ENCODE measurements around the gene TIPARP. TPM values are rescaled to one million over a fixed set of nuclear protein-coding genes. Genes with fewer than 3 reads are reported as not detected.

Gene TIPARP
- total and polyA plus RNA-seq, 2 of the 13 experiments (the other 11 are each of a cell fraction or from before 2014, with no cell fraction given): 7.3 to 19.7 TPM

DNA sequence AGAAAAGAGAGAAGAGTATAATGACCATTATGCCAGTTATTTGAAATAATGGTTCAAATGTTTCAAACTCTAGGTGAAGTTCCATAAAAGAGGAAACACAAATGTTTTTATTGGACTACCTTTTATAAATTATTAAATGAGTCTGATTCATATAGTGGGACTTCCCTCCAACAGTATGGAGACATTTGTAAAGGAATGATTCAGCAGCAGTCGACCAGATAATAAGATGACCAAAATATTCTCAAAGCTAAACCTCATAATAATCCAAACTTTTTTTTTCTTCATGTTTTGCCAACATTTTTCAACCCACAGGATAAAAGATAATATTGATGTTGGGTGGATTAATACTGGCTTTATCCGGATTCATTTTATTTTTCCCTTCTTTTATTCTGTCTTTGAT lies 18.8 kb downstream of the TIPARP start:
- H2AFZ ChIP-seq (ENCODE audit: low read length): no peak overlapping the region
- H3K36me3 ChIP-seq (replicated peaks in 1 of 2; ENCODE audit: control insufficient read depth in 1 of 2, insufficient read depth in 2 of 2, low read length in 2 of 2): peaks cover 4 to 35% of the 10 kb centered on the region in 2 experiments; a peak in 4 of 5 replicates
- DNase-seq (ENCODE audit: low spot score): no peak
- ChIA-PET POLR2A (no interaction called here), CTCF (ENCODE audit: low intra/inter-chr PET ratio, low total read pairs) (no interaction called here)
- FAIRE-seq: no peak
- no peak for ATAC-seq
- no peak overlapping the region for H3K4me2 ChIP-seq (ENCODE audit: low read depth, low read length)
- no peaks in the 10 kb centered on the region for H3K9me3 ChIP-seq (ENCODE audit: low read length)
- in situ Hi-C loops (cut with HindIII; ENCODE audit: extremely low pct_ligation_motif_present, low pct_unique_long_range_greater_than_20kb) (no loop called here), intact Hi-C loops (cut with micrococcal nuclease; ENCODE audit: unreplicated experiment) (no loop called here)
- H3K4me1 ChIP-seq (ENCODE audit: insufficient read depth, low read length): peaks cover 24% of the 10 kb centered on the region
- no TSS peak for BruUV-seq (replicated peaks)
- H3K9ac ChIP-seq (ENCODE audit: insufficient read depth, low read depth, low read length): no peak overlapping the region
- WGBS (ENCODE audit: low lambda C conversion rate): 96% methylated on average over 2 of the region's 2 CpGs
- no peak overlapping the region for H3K4me3 ChIP-seq (replicated peaks in 1 of 3; ENCODE audit: insufficient read depth in 1 of 3, low read depth in 2 of 3, low read length in 3 of 3)
- TF ChIP-seq YEATS4 (CRISPR knock-in tag; IDR thresholded peaks at IDR 0.05; ENCODE audit: borderline replicate concordance): no peak
- no peak for TF ChIP-seq ZNF562 (CRISPR knock-in tag; IDR thresholded peaks at IDR 0.05; ENCODE audit: borderline replicate concordance)
- TF ChIP-seq MAFG (CRISPR knock-in tag; IDR thresholded peaks at IDR 0.05): no peak
- TF ChIP-seq, protein P1, sequence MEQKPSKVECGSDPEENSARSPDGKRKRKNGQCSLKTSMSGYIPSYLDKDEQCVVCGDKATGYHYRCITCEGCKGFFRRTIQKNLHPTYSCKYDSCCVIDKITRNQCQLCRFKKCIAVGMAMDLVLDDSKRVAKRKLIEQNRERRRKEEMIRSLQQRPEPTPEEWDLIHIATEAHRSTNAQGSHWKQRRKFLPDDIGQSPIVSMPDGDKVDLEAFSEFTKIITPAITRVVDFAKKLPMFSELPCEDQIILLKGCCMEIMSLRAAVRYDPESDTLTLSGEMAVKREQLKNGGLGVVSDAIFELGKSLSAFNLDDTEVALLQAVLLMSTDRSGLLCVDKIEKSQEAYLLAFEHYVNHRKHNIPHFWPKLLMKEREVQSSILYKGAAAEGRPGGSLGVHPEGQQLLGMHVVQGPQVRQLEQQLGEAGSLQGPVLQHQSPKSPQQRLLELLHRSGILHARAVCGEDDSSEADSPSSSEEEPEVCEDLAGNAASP (CRISPR knock-in tag; IDR thresholded peaks at IDR 0.05; ENCODE audit: borderline replicate concordance): no peak
- no peak for TF ChIP-seq SMARCE1 (IDR thresholded peaks at IDR 0.05; ENCODE audit: borderline replicate concordance)
- TF ChIP-seq, protein P2, sequence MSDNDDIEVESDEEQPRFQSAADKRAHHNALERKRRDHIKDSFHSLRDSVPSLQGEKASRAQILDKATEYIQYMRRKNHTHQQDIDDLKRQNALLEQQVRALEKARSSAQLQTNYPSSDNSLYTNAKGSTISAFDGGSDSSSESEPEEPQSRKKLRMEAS (IDR thresholded peaks at IDR 0.05): no peak
- no peak for TF ChIP-seq FOXM1 (CRISPR knock-in tag; IDR thresholded peaks at IDR 0.05)
- TF ChIP-seq EEA1 (CRISPR knock-in tag; IDR thresholded peaks at IDR 0.05; ENCODE audit: borderline replicate concordance): no peak
- peaks cover 38% of the 10 kb centered on the region for H3K79me2 ChIP-seq (ENCODE audit: insufficient read depth, low read length)
- no peaks in the 10 kb centered on the region for H3K27me3 ChIP-seq (ENCODE audit: control insufficient read depth in 1 of 2, insufficient read depth in 2 of 2, low read length in 2 of 2)
- peaks cover 3% of the 10 kb centered on the region; the same call in 1 of the 2 replicates for H4K20me1 ChIP-seq (ENCODE audit: insufficient read depth, low read length)
- no peak overlapping the region for H3K27ac ChIP-seq (ENCODE audit: extremely low read length, insufficient read depth, low read length)

DNA sequence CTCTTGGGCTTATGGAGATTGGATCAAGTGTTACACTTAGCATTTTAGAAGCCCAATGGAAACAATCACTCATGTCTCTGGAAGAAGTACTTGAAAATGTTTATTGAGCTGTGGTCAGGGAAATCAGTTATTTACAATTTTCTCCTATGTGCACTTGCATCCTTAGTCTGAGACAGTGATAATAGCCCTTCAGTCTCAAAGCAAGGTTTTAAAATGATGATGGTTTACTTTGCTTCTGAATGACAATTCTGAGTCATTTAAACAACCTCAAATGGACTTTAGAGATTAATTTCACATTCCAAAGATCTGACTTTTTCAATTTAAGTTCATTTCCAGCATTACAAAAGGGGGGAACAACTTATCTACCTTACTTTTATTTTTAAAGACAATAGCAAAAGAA lies 20.1 kb downstream of the TIPARP start:
- Histone ChIP-seq H3K4me1 (ENCODE audit: insufficient read depth, low read length) (peaks cover 16% of the 10 kb centered on the region), H3K27ac (ENCODE audit: extremely low read length, insufficient read depth, low read length) (no peak overlapping the region), H3K9me3 (ENCODE audit: low read length) (no peaks in the 10 kb centered on the region), H4K20me1 (ENCODE audit: insufficient read depth, low read length) (0 out of 2 replicates have a peak, but pooled peaks cover 3% of the 10 kb centered on the region), H3K79me2 (ENCODE audit: insufficient read depth, low read length) (peaks cover 31% of the 10 kb centered on the region), H3K4me3 (replicated peaks in 1 of 3; ENCODE audit: insufficient read depth in 1 of 3, low read depth in 2 of 3, low read length in 3 of 3) (no peak overlapping the region), H3K27me3 (ENCODE audit: control insufficient read depth in 1 of 2, insufficient read depth in 2 of 2, low read length in 2 of 2) (no peaks in the 10 kb centered on the region), H2AFZ (ENCODE audit: low read length) (no peak overlapping the region), H3K9ac (ENCODE audit: insufficient read depth, low read depth, low read length) (no peak overlapping the region), H3K4me2 (ENCODE audit: low read depth, low read length) (no peak overlapping the region), H3K36me3 (replicated peaks in 1 of 2; ENCODE audit: control insufficient read depth in 1 of 2, insufficient read depth in 2 of 2, low read length in 2 of 2) (peaks cover 4 to 42% of the 10 kb centered on the region in 2 experiments)
- ATAC-seq (no peak), FAIRE-seq (no peak), DNase-seq (ENCODE audit: low spot score) (no peak)
- TF ChIP-seq ZMYM3 (CRISPR knock-in tag; IDR thresholded peaks at IDR 0.05): no peak
- no peak for TF ChIP-seq TP53 (CRISPR knock-in tag; conservative IDR thresholded peaks at IDR 0.05)
- no peak for TF ChIP-seq ZFP41 (CRISPR knock-in tag; IDR thresholded peaks at IDR 0.05; ENCODE audit: borderline replicate concordance)
- no peak for TF ChIP-seq DMAP1 (CRISPR knock-in tag; IDR thresholded peaks at IDR 0.05)
- TF ChIP-seq TBX3 (IDR thresholded peaks at IDR 0.05; ENCODE audit: borderline replicate concordance): no peak
- TF ChIP-seq, protein P3, sequence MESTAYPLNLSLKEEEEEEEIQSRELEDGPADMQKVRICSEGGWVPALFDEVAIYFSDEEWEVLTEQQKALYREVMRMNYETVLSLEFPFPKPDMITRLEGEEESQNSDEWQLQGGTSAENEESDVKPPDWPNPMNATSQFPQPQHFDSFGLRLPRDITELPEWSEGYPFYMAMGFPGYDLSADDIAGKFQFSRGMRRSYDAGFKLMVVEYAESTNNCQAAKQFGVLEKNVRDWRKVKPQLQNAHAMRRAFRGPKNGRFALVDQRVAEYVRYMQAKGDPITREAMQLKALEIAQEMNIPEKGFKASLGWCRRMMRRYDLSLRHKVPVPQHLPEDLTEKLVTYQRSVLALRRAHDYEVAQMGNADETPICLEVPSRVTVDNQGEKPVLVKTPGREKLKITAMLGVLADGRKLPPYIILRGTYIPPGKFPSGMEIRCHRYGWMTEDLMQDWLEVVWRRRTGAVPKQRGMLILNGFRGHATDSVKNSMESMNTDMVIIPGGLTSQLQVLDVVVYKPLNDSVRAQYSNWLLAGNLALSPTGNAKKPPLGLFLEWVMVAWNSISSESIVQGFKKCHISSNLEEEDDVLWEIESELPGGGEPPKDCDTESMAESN (CRISPR knock-in tag; conservative IDR thresholded peaks at IDR 0.05): no peak
- in situ Hi-C loops (cut with HindIII; ENCODE audit: extremely low pct_ligation_motif_present, low pct_unique_long_range_greater_than_20kb) (no loop called here), intact Hi-C loops (cut with micrococcal nuclease; ENCODE audit: unreplicated experiment) (no loop called here)
- ChIA-PET POLR2A (no interaction called here), CTCF (ENCODE audit: low intra/inter-chr PET ratio, low total read pairs) (no interaction called here)
- BruUV-seq (replicated peaks): no TSS peak
